VCaP (cell line): ENCODE measurements around the gene GPD2.

Source experiments
- H3K27ac ChIP-seq: fragments of 450-650 bp; 2 replicates; pipeline ENCODE4 v1.5.1; 2017
- CTCF ChIP-seq: fragments of 450-650 bp; conservative IDR thresholded peaks from 2 replicates; pipeline ENCODE4 v1.5.1; 2017; ENCODE audit warnings: mild to moderate bottlenecking, moderate library complexity

Gene GPD2

GRCh38 chr2:156435718-156436496 is at the start of gene GPD2:
Gene GPD2 (plus strand): TSS chr2:156436379. CDS start chr2:156476106, 39,727 bp downstream.
- peak; percentile 18; the same call in 1 of the 2 replicates for TF ChIP-seq CTCF
- peak within 1 kb of the TSS; percentile 98 for H3K27ac ChIP-seq

- no peak overlapping the region for H3K27ac ChIP-seq
- TF ChIP-seq CTCF = no peak
Observed at GRCh38 chr2:156394033-156394741, 42.0 kb upstream of the GPD2 start.

- no peak for TF ChIP-seq CTCF
- H3K27ac ChIP-seq = no peak overlapping the region
Observed at GRCh38 chr2:156396126-156396525, 40.1 kb upstream of the GPD2 start.

GRCh38 chr2:156397229-156397628 is 39.0 kb upstream of the GPD2 start:
- TF ChIP-seq CTCF = no peak
- no peak overlapping the region for H3K27ac ChIP-seq

GRCh38 chr2:156398176-156398575 is 38.0 kb upstream of the GPD2 start:
- no peak overlapping the region for H3K27ac ChIP-seq
- TF ChIP-seq CTCF = no peak

GRCh38 chr2:156399224-156399949 is 36.8 kb upstream of the GPD2 start:
- H3K27ac ChIP-seq = peak overlapping the region; percentile 86
- no peak for TF ChIP-seq CTCF
